ENCODE measurements around the gene HDAC1.

DNA sequence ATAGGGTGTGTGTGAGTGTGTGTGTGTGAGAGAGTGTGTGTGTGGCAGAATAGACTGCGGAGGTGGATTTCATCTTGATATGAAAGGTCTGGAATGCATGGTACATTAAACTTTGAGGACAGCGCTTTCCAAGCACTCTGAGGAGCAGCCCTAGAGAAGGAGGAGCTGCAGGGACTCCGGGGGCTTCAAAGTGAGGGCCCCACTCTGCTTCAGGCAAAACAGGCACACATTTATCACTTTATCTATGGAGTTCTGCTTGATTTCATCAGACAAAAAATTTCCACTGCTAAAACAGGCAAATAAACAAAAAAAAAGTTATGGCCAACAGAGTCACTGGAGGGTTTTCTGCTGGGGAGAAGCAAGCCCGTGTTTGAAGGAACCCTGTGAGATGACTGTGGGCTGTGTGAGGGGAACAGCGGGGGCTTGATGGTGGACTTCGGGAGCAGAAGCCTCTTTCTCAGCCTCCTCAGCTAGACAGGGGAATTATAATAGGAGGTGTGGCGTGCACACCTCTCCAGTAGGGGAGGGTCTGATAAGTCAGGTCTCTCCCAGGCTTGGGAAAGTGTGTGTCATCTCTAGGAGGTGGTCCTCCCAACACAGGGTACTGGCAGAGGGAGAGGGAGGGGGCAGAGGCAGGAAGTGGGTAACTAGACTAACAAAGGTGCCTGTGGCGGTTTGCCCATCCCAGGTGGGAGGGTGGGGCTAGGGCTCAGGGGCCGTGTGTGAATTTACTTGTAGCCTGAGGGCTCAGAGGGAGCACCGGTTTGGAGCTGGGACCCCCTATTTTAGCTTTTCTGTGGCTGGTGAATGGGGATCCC lies 18.3 kb upstream of the HDAC1 start:
- TF ChIP-seq, protein P1, sequence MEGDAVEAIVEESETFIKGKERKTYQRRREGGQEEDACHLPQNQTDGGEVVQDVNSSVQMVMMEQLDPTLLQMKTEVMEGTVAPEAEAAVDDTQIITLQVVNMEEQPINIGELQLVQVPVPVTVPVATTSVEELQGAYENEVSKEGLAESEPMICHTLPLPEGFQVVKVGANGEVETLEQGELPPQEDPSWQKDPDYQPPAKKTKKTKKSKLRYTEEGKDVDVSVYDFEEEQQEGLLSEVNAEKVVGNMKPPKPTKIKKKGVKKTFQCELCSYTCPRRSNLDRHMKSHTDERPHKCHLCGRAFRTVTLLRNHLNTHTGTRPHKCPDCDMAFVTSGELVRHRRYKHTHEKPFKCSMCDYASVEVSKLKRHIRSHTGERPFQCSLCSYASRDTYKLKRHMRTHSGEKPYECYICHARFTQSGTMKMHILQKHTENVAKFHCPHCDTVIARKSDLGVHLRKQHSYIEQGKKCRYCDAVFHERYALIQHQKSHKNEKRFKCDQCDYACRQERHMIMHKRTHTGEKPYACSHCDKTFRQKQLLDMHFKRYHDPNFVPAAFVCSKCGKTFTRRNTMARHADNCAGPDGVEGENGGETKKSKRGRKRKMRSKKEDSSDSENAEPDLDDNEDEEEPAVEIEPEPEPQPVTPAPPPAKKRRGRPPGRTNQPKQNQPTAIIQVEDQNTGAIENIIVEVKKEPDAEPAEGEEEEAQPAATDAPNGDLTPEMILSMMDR (conservative IDR thresholded peaks at IDR 0.05; ENCODE audit: low read length), result no peak
- TF ChIP-seq EZH2phosphoT487 (IDR thresholded peaks at IDR 0.05; ENCODE audit: borderline replicate concordance), result no peak
